Measurements from ENCODE around the gene YKT6.

DNA sequence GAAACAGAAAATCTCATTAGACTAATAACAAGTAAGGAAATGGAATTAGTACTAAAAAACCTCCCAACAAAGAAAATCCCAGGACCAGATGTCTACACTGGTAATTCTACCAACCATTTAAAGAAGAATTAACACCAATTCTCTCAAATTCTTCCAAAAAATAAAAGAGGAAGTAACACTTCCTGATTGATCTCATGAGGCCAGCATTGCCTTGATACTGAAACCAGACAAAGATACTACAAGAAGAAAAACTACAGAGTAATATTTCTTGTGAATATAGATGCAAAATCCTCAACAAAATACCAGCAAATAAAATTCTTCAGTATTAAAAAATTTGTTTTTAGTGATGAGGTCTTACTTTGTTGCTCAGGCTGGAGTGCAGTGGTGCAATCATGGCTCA, 32.9 kb upstream of the YKT6 start:
- TF ChIP-seq CTCF (IDR thresholded peaks at IDR 0.05), result no peak
- no peak for TF ChIP-seq POLR2A (IDR thresholded peaks at IDR 0.05)

Data from testis (tissue), 2 donors.